Measurements from ENCODE around the gene DISC1.

DNA sequence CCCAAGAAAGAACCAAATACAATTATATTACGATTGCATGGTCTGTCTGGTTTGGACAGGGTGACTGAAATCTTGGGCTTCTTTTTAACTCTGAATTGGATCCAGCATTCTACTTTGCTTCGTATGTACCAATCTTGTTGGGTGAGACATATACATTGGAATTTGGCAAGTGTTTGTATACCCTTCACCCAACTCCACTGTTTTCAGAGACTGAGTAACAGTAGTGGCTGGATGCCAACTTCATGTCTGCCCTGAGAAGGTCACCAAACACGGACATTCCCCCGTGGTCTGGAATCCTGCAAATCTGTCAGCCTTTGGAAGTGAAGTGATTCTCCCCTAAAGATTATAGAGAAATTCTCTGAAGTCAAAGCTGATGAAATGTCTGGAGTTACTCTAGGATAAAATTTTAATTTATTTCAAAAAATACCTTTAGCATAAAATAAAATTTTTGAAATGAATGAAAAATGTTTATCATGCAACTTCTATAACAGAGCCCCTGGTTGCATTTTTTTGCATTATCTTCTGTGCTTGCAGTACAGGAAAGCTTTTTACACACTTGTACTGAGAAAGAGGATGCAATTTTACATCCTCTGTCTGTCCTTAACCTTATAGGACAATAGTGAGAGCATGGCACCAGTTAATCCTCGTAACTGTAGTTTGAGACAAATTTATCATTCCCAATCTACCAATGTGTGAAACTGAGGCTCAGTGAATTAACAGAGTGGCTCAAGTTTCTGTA is 201.8 kb downstream of the DISC1 start:
- TF ChIP-seq, protein P1, sequence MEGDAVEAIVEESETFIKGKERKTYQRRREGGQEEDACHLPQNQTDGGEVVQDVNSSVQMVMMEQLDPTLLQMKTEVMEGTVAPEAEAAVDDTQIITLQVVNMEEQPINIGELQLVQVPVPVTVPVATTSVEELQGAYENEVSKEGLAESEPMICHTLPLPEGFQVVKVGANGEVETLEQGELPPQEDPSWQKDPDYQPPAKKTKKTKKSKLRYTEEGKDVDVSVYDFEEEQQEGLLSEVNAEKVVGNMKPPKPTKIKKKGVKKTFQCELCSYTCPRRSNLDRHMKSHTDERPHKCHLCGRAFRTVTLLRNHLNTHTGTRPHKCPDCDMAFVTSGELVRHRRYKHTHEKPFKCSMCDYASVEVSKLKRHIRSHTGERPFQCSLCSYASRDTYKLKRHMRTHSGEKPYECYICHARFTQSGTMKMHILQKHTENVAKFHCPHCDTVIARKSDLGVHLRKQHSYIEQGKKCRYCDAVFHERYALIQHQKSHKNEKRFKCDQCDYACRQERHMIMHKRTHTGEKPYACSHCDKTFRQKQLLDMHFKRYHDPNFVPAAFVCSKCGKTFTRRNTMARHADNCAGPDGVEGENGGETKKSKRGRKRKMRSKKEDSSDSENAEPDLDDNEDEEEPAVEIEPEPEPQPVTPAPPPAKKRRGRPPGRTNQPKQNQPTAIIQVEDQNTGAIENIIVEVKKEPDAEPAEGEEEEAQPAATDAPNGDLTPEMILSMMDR (conservative IDR thresholded peaks at IDR 0.05) = no peak
- no peak for TF ChIP-seq ZFX (IDR thresholded peaks at IDR 0.05)
